HL-60 (cell line): Measurements from ENCODE around the gene RERE.

Source experiments
- REST ChIP-seq: IDR thresholded peaks from 2 replicates; pipeline ENCODE4 v1.6.1; 2012; ENCODE audit warnings: low read depth; ENCODE audit not compliant: insufficient replicate concordance
- TF ChIP-seq, protein P1 (sequence below): IDR thresholded peaks from one replicate; pipeline ENCODE4 v1.5.1; 2011; ENCODE audit warnings: low read length, control low read depth, inconsistent platforms; ENCODE audit not compliant: insufficient read depth

DNA sequence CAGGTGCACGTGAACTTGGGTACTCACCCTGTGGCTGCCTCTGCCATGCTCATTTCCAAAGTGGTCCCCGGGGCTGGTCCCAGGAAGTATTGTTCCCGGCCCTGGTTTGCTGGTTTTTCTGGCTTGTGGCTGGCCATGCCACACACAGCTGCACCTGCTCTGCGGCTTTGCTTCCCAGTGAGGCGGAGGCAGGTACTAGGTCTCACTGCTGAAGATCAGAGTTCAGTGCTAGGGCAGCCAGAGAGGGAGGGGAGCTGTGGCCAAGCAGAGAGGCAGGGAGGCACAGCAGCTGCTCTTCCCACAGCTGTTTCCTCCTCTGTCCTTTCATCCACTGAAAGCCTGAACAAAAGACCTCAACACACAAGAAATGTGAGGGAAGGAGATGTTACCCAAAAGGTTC lies 30.6 kb upstream of the RERE start:
- TF ChIP-seq, protein P1, sequence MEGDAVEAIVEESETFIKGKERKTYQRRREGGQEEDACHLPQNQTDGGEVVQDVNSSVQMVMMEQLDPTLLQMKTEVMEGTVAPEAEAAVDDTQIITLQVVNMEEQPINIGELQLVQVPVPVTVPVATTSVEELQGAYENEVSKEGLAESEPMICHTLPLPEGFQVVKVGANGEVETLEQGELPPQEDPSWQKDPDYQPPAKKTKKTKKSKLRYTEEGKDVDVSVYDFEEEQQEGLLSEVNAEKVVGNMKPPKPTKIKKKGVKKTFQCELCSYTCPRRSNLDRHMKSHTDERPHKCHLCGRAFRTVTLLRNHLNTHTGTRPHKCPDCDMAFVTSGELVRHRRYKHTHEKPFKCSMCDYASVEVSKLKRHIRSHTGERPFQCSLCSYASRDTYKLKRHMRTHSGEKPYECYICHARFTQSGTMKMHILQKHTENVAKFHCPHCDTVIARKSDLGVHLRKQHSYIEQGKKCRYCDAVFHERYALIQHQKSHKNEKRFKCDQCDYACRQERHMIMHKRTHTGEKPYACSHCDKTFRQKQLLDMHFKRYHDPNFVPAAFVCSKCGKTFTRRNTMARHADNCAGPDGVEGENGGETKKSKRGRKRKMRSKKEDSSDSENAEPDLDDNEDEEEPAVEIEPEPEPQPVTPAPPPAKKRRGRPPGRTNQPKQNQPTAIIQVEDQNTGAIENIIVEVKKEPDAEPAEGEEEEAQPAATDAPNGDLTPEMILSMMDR, result no peak
- no peak for TF ChIP-seq REST
